Keratinocyte (primary cell): ENCODE measurements around the gene AOPEP. TPM values are rescaled to one million over a fixed set of nuclear protein-coding genes. Genes with fewer than 3 reads are reported as not detected.

Experiments
- DNase-seq: peaks from one replicate; pipeline ENCODE4 v3.0.0-alpha.2; 2011; ENCODE audit warnings: low read depth, missing footprints, low spot score
- FAIRE-seq: peaks from 2 replicates; lab custom pipeline; 2011; peaks lifted over from hg19 to GRCh38; lab: Jason Lieb, UNC
- H2AFZ ChIP-seq: 2 replicates; pipeline ENCODE4 v1.6.0; 2012; ENCODE audit warnings: low read length, control low read depth, inconsistent platforms; ENCODE audit not compliant: control insufficient read depth
- H3K27ac ChIP-seq: 2 replicates; pipeline ENCODE4 v1.5.1; 2011; ENCODE audit warnings: low read length; ENCODE audit not compliant: control insufficient read depth, insufficient read depth
- H3K27me3 ChIP-seq: 3 replicates; pipeline ENCODE4 v1.6.0; 2011; ENCODE audit warnings: low read length; ENCODE audit not compliant: control insufficient read depth, insufficient read depth; ENCODE audit errors: extremely low read depth
- H3K36me3 ChIP-seq, 2 experiments: 2 replicates in 1 of 2; 3 replicates in 1 of 2; pipeline ENCODE4 v1.5.1; 2011; ENCODE audit warnings: low read length in 2 of 2, mild to moderate bottlenecking in 1 of 2; ENCODE audit not compliant: control insufficient read depth in 2 of 2, insufficient read depth in 2 of 2; ENCODE audit errors: extremely low read depth in 1 of 2
- H3K4me1 ChIP-seq: 3 replicates; pipeline ENCODE4 v1.5.1; 2011; ENCODE audit warnings: low read length; ENCODE audit not compliant: control insufficient read depth, insufficient read depth; ENCODE audit errors: extremely low read depth
- H3K4me2 ChIP-seq: 3 replicates; pipeline ENCODE4 v1.6.0; 2011; ENCODE audit warnings: low read depth, low read length; ENCODE audit not compliant: control insufficient read depth, insufficient read depth; ENCODE audit errors: extremely low read depth
- H3K4me3 ChIP-seq, 3 experiments: fragments of 200-600 bp in 1 of 3; sonication (generic) in 1 of 3; 2 replicates in 2 of 3; 3 replicates in 1 of 3; pipeline ENCODE4 v1.5.1; 2011 to 2016; ENCODE audit warnings: low read length in 3 of 3, mild to moderate bottlenecking in 3 of 3, control low read depth in 2 of 3, inconsistent platforms in 1 of 3, low read depth in 1 of 3, mixed read lengths in 1 of 3, mixed run types in 1 of 3, moderate library complexity in 1 of 3; ENCODE audit not compliant: control insufficient read depth in 2 of 3, insufficient read depth in 2 of 3; ENCODE audit errors: extremely low read depth in 1 of 3
- H3K79me2 ChIP-seq: 2 replicates; pipeline ENCODE4 v1.6.0; 2012; ENCODE audit warnings: low read length; ENCODE audit not compliant: control insufficient read depth, insufficient read depth
- H3K9ac ChIP-seq: 3 replicates; pipeline ENCODE4 v1.6.0; 2011; ENCODE audit warnings: low read length; ENCODE audit not compliant: control insufficient read depth, insufficient read depth; ENCODE audit errors: extremely low read depth
- H3K9me1 ChIP-seq: 3 replicates; pipeline ENCODE4 v1.6.0; 2011; ENCODE audit warnings: low read length; ENCODE audit not compliant: control insufficient read depth, insufficient read depth; ENCODE audit errors: extremely low read depth
- H3K9me3 ChIP-seq: 2 replicates; pipeline ENCODE4 v1.5.1; 2012; ENCODE audit warnings: low read depth, low read length; ENCODE audit not compliant: control insufficient read depth
- H4K20me1 ChIP-seq: 3 replicates; pipeline ENCODE4 v1.6.0; 2011; ENCODE audit warnings: low read length; ENCODE audit not compliant: control insufficient read depth, insufficient read depth; ENCODE audit errors: extremely low read depth
- CTCF ChIP-seq, 3 experiments: IDR thresholded peaks in 1 of 3; conservative IDR thresholded peaks in 1 of 3; optimal IDR thresholded peaks in 1 of 3; 2 replicates in 2 of 3; 3 replicates in 1 of 3; pipeline versions ENCODE3 to v1.5.1; 2011; ENCODE audit warnings: low read length in 3 of 3, mild to moderate bottlenecking in 3 of 3, moderate library complexity in 2 of 3, control low read depth in 1 of 3, inconsistent platforms in 1 of 3; ENCODE audit not compliant: insufficient read depth in 2 of 3; ENCODE audit errors: extremely low read depth in 1 of 3
- EZH2 ChIP-seq: IDR thresholded peaks from one replicate; pipeline ENCODE4 v1.6.1; 2012; ENCODE audit warnings: inconsistent platforms, mild to moderate bottlenecking, low read length, moderate library complexity
- dilution Hi-C: fragments of 300-500 bp; cut with MboI; formaldehyde crosslinking; loops from one replicate; pipeline ENCODE4 v1.7.0; 2020; ENCODE audit warnings: low sequenced_read_pairs; ENCODE audit not compliant: extremely low pct_ligation_motif_present
- polyA plus RNA-seq, 5 experiments: library from polyadenylated mRNA; depleted of rRNA in 3 of 5; stranded (reverse) in 3 of 5; stranded (forward) in 1 of 5; unstranded in 1 of 5; fragments of >200 nt; gene quantifications; 1 replicate in 1 of 5; 2 replicates in 3 of 5; 3 replicates in 1 of 5; pipeline versions ENCODE4 v1.2.1 to v1.2.3, GENCODE V29; 2011 to 2012; ENCODE audit warnings: missing spikeins in 2 of 5, low read depth in 1 of 5, low replicate concordance in 1 of 5

The AOPEP gene
- polyA plus RNA-seq, 1 donor (not counting 4 experiments of a cell fraction or from before 2014, with no cell fraction given): 27.0 TPM

- peaks cover 4 to 18% of the 10 kb centered on the region in 2 experiments for H3K36me3 ChIP-seq
- no peaks in the 10 kb centered on the region for H4K20me1 ChIP-seq
- H3K9me3 ChIP-seq: no peaks in the 10 kb centered on the region
- H3K27ac ChIP-seq: peak overlapping the region; percentile 8
- H3K4me3 ChIP-seq: no peak overlapping the region
- H3K9ac ChIP-seq: no peak overlapping the region
- no peaks in the 10 kb centered on the region for H3K27me3 ChIP-seq
- H3K4me2 ChIP-seq: no peak overlapping the region
- H2AFZ ChIP-seq: no peak overlapping the region
- dilution Hi-C loops: no loop called here
- DNase-seq (no peak), FAIRE-seq (no peak)
- H3K4me1 ChIP-seq: peaks cover 54% of the 10 kb centered on the region
- no peak for TF ChIP-seq EZH2
- H3K9me1 ChIP-seq: no peaks in the 10 kb centered on the region
- H3K79me2 ChIP-seq: peaks cover 89% of the 10 kb centered on the region
Observed at GRCh38 chr9:95027914-95028852, 301.7 kb downstream of the AOPEP start.

DNA sequence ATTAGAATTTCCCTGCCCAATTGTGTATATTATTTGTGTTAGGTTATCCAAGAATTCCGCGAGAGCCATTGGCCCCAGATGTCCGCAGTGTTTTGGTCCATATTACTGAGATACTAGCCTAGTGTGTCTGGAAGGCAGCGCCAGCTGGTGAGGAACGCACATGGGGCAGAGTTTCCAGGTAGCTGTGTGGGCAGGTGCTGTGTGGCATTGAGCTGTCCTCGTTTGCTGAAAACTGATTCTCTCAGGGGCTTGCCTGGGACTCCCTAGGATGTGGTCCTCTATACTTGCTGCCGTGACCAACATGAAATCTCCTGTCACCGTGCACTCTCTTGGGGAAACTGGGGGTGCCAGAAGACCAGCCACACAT, 302.3 kb downstream of the AOPEP start:
- Histone ChIP-seq H2AFZ (no peak overlapping the region), H3K4me1 (peaks cover 48% of the 10 kb centered on the region), H3K27me3 (no peaks in the 10 kb centered on the region), H3K4me3 (no peak overlapping the region), H3K36me3 (peaks cover 3 to 18% of the 10 kb centered on the region in 2 experiments), H3K4me2 (no peak overlapping the region), H3K9me1 (no peaks in the 10 kb centered on the region), H3K9me3 (no peaks in the 10 kb centered on the region), H4K20me1 (no peaks in the 10 kb centered on the region), H3K9ac (no peak overlapping the region), H3K79me2 (peaks cover 91% of the 10 kb centered on the region), H3K27ac (no peak overlapping the region)
- TF ChIP-seq EZH2 (no peak), CTCF (optimal IDR thresholded peaks at IDR 0.05 in 1 of 3, IDR thresholded peaks at IDR 0.05 in 1 of 3, conservative IDR thresholded peaks at IDR 0.05 in 1 of 3; ENCODE audit: extremely low read depth in 1 of 3, insufficient read depth in 2 of 3, low read length in 3 of 3) (no peak)
- no peak for DNase-seq
- dilution Hi-C loops: no loop called here
- FAIRE-seq: no peak
